ENCODE measurements around the gene SORL1-AS1.

GRCh38 chr11:121394785-121395184 is 58.0 kb downstream of the SORL1-AS1 start:
- TF ChIP-seq CTCF (conservative IDR thresholded peaks at IDR 0.05; ENCODE audit: low read length): no peak
- TF ChIP-seq EZH2phosphoT487 (IDR thresholded peaks at IDR 0.05; ENCODE audit: borderline replicate concordance, low read depth, low read length): no peak
